Endothelial cell of umbilical vein (primary cell): Measurements from ENCODE around the gene C5orf58. TPM values are rescaled to one million over a fixed set of nuclear protein-coding genes. Genes with fewer than 3 reads are reported as not detected.

Source experiments
- BruUV-seq: library from RNA; stranded (reverse); fragments of 400-500 nt; replicated peaks from 2 replicates; lab custom pipeline; 2021; lab: Mats Ljungman, UMichigan
- CTCF ChIA-PET: fragments of 300-600, 350-600 bp; sonication (Branson Sonifier 250); formaldehyde crosslinking; loops from one replicate; lab custom pipeline; 2021; ENCODE audit warnings: antibody characterized with exemption, inconsistent platforms; lab: Charles Lee
- POLR2A ChIA-PET: fragments of 300-600, 350-600 bp; sonication (Branson Sonifier 250); formaldehyde crosslinking; loops from one replicate; lab custom pipeline; 2021; ENCODE audit warnings: antibody characterized with exemption, inconsistent platforms; lab: Charles Lee
- DNase-seq: peaks from one replicate; pipeline ENCODE4 v3.0.0-alpha.2; 2011; ENCODE audit warnings: low read depth, low spot score
- FAIRE-seq: peaks from 2 replicates; lab custom pipeline; 2011; peaks lifted over from hg19 to GRCh38; lab: Jason Lieb, UNC
- H2AFZ ChIP-seq: 2 replicates; pipeline ENCODE4 v1.6.0; 2012; ENCODE audit warnings: low read depth, low read length, control low read depth, inconsistent platforms
- H3K27ac ChIP-seq: 2 replicates; pipeline ENCODE4 v1.5.1; 2011; ENCODE audit warnings: low read depth, mild to moderate bottlenecking, control low read depth, low read length, moderate library complexity; ENCODE audit not compliant: insufficient read depth
- H3K27me3 ChIP-seq, 2 experiments: 2 replicates each; pipeline versions ENCODE4 v1.6.0 to v1.6.1; 2011; ENCODE audit warnings: low read length in 2 of 2, mixed read lengths in 1 of 2; ENCODE audit not compliant: control insufficient read depth in 2 of 2, insufficient read depth in 2 of 2
- H3K36me3 ChIP-seq, 2 experiments: 2 replicates in 1 of 2; 3 replicates in 1 of 2; pipeline ENCODE4 v1.5.1; 2011; ENCODE audit warnings: low read length in 2 of 2, mild to moderate bottlenecking in 1 of 2, moderate library complexity in 1 of 2; ENCODE audit not compliant: control insufficient read depth in 2 of 2, insufficient read depth in 2 of 2; ENCODE audit errors: extremely low read depth in 1 of 2
- H3K4me1 ChIP-seq: 3 replicates; pipeline ENCODE4 v1.5.1; 2011; ENCODE audit warnings: mild to moderate bottlenecking, low read length; ENCODE audit not compliant: control insufficient read depth, insufficient read depth; ENCODE audit errors: extremely low read depth
- H3K4me2 ChIP-seq: 2 replicates; pipeline ENCODE4 v1.6.1; 2011; ENCODE audit warnings: low read length, control low read depth, mixed read lengths; ENCODE audit not compliant: insufficient read depth
- H3K4me3 ChIP-seq, 3 experiments: fragments of 200-600 bp in 1 of 3; sonication (generic), shearing (Covaris generic) in 1 of 3; replicated peaks in 1 of 3; 2 replicates each; pipeline ENCODE4 v1.5.1; 2011 to 2016; ENCODE audit warnings: control low read depth in 3 of 3, low read length in 3 of 3, mild to moderate bottlenecking in 2 of 3, inconsistent platforms in 1 of 3, low read depth in 1 of 3, moderate library complexity in 1 of 3; ENCODE audit not compliant: insufficient read depth in 1 of 3
- H3K79me2 ChIP-seq: 2 replicates; pipeline ENCODE4 v1.6.0; 2012; ENCODE audit warnings: low read length, inconsistent platforms; ENCODE audit not compliant: control insufficient read depth, insufficient read depth
- H3K9ac ChIP-seq: replicated peaks from 2 replicates; pipeline ENCODE3; 2011; ENCODE audit warnings: low read length, control low read depth; ENCODE audit not compliant: insufficient read depth; ENCODE audit errors: extremely low read depth
- H3K9me1 ChIP-seq: replicated peaks from 3 replicates; pipeline ENCODE4 v1.6.0; 2011; ENCODE audit warnings: mild to moderate bottlenecking, low read length; ENCODE audit not compliant: control insufficient read depth, insufficient read depth; ENCODE audit errors: extremely low read depth
- H3K9me3 ChIP-seq: replicated peaks from 2 replicates; pipeline ENCODE4 v1.5.1; 2012; ENCODE audit warnings: low read length, inconsistent platforms; ENCODE audit not compliant: control insufficient read depth, insufficient read depth
- H4K20me1 ChIP-seq: replicated peaks from 2 replicates; pipeline ENCODE3; 2011; ENCODE audit warnings: mild to moderate bottlenecking, low read length; ENCODE audit not compliant: control insufficient read depth, insufficient read depth; ENCODE audit errors: extremely low read depth
- CTCF ChIP-seq, 2 donors: IDR thresholded peaks; 1 replicate in 1 of 2; 2 replicates in 1 of 2; pipeline ENCODE4 v1.5.1; 2011; ENCODE audit warnings: low read length in 2 of 2, mild to moderate bottlenecking in 2 of 2, moderate library complexity in 2 of 2, control low read depth in 1 of 2, inconsistent platforms in 1 of 2, low read depth in 1 of 2; ENCODE audit not compliant: insufficient read depth in 1 of 2; ENCODE audit errors: extremely low read depth in 1 of 2
- GATA2 ChIP-seq: IDR thresholded peaks from 2 replicates; pipeline ENCODE4 v1.7.0; 2011; ENCODE audit warnings: low read depth, mild to moderate bottlenecking, moderate library complexity, mixed read lengths, low read length; ENCODE audit not compliant: insufficient read length, insufficient read depth
- MYC ChIP-seq: IDR thresholded peaks from one replicate; pipeline ENCODE4 v1.6.1; 2011; ENCODE audit warnings: mild to moderate bottlenecking, low read depth, low read length
- dilution Hi-C: fragments of 300-500 bp; cut with MboI; formaldehyde crosslinking; loops from one replicate; pipeline ENCODE4 v1.15.0; 2019; ENCODE audit warnings: low sequenced_read_pairs; ENCODE audit not compliant: extremely low pct_ligation_motif_present
- intact Hi-C: fragments of 100-400 bp; cut with micrococcal nuclease; formaldehyde crosslinking; loops from one replicate; pipeline ENCODE4 v1.10.0; 2022
- polyA plus RNA-seq, 4 experiments: library from polyadenylated mRNA; depleted of rRNA in 3 of 4; stranded (reverse) in 3 of 4; unstranded in 1 of 4; fragments of >200 nt; gene quantifications; 2 replicates each; pipeline versions ENCODE4 v1.2.1 to v1.2.3, GENCODE V29; 2011 to 2012; ENCODE audit warnings: missing spikeins in 1 of 4
- total RNA-seq: library from RNA; stranded (reverse); gene quantifications from 2 replicates; pipeline ENCODE4 v1.2.3, GENCODE V29; 2021

C5orf58 gene
- total and polyA plus RNA-seq, 2 donors (not counting 3 experiments of a cell fraction or from before 2014, with no cell fraction given) = not detected

GRCh38 chr5:170273968-170274710 is 41.4 kb downstream of the C5orf58 start:
- no peaks in the 10 kb centered on the region for H3K9me3 ChIP-seq
- H3K79me2 ChIP-seq = no peaks in the 10 kb centered on the region
- no peak overlapping the region for H3K27ac ChIP-seq
- POLR2A ChIA-PET = no interaction called here
- dilution Hi-C loops (no loop called here), intact Hi-C loops (loop anchor here (1.0 kb wide), 1 partner anchor 146 kb away; no protein-coding TSS in a partner anchor)
- H3K4me3 ChIP-seq = no peak overlapping the region
- FAIRE-seq (no peak), DNase-seq (peak; percentile 30)
- H4K20me1 ChIP-seq = no peaks in the 10 kb centered on the region
- H3K4me2 ChIP-seq = no peak overlapping the region
- CTCF ChIA-PET = interaction anchor here (0.7 to 1.6 kb wide), 4 partner anchors 53 to 149 kb away, joined by 3 read pairs; no protein-coding TSS in a partner anchor
- H3K4me1 ChIP-seq = peaks cover 4% of the 10 kb centered on the region
- no peak overlapping the region for H3K9ac ChIP-seq
- TF ChIP-seq MYC (no peak), CTCF (IDR thresholded peaks at IDR 0.05; ENCODE audit: extremely low read depth in 1 of 2, insufficient read depth in 1 of 2, low read depth in 1 of 2, low read length in 2 of 2) (peak in 1 of 2 donors; percentile 39), GATA2 (no peak)
- no peaks in the 10 kb centered on the region for H3K27me3 ChIP-seq
- no peaks in the 10 kb centered on the region for H3K36me3 ChIP-seq
- no peaks in the 10 kb centered on the region for H3K9me1 ChIP-seq
- H2AFZ ChIP-seq = no peak overlapping the region
- BruUV-seq = no TSS peak
